GM19467 (cell line): Measurements from ENCODE around the gene GPR107.
"Not testable (repeated sequence)": the region's sequence is repeated elsewhere in the genome, so short reads cannot be mapped to it uniquely, and the experiment has no call there.

ENCODE experiments used
- ATAC-seq: cut with Tn5 transposase; IDR thresholded peaks from one replicate; pipeline ENCODE4 v1.9.1; 2021; ENCODE audit warnings: mild to moderate bottlenecking, moderate library complexity; ENCODE audit not compliant: unreplicated experiment

The GPR107 gene

GRCh38 chr9:130053504-130054324, at the start of gene GPR107:
Gene GPR107, plus strand, starts transcription at chr9:130053906. Its CDS starts 27 bp downstream, at chr9:130053933.
- peak; percentile 68 for ATAC-seq

- ATAC-seq = no peak
Measured at GRCh38 chr9:130003943-130004552, 49.7 kb upstream of the GPR107 start.

GRCh38 chr9:130006952-130007351, 46.8 kb upstream of the GPR107 start:
- ATAC-seq = not testable (repeated sequence)

DNA sequence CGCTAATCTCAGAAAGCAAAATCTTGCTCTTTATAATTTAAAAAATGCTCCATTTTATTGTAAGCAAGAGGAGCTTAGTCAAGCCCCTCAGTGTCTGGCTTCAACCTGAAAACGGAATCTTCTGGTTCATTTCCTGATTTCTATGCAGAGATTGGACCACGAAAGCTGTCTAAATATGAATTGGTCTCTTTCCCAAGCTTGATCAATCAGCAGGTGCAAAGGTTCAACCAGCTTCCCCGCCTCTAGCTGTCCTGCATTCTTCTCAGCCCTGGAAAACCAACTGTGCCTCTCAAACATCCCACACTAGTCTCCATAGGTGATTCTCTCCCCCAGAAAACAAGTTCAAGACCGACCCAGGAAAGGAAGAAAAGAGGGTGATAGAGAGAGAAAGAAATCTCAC, 45.2 kb upstream of the GPR107 start:
- ATAC-seq = no peak

DNA sequence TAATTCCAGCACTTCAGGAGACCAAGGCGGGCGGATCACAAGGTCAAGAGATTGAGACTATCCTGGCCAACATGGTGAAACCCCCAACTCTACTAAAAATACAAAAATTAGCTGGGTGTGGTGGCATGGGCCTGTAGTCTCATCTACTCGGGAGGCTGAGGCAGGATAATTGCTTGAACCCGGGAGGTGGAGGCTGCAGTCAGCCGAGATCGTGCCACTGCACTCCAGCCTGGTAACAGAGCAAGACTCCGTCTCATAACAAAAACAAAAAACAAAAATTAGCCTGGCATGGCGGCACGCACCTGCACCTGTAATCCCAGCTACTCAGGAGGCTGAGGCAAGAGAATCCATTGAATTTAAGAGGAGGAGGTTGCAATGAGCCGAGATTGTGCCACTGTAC, 44.2 kb upstream of the GPR107 start:
- ATAC-seq = not testable (repeated sequence)

GRCh38 chr9:130010151-130010988, 43.3 kb upstream of the GPR107 start:
- no peak for ATAC-seq

DNA sequence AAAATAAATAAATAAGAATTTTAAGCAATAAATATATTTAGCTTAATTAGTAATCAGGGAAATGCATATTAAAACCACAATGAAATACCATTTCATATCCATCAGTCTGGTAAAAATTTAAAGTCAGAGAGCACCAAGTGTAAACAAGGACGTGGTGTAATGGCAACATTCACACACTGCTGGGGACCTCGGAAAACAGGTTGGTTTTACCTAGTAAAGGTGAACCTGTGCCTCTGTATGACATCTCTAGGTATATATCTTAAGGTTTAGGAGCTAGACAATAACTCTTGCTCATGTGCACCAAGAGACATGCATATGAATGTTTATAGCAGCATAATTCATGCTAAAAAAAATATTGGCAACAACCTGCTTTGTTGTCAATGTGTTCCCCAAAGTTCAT, 40.4 kb upstream of the GPR107 start:
- ATAC-seq = no peak

- ATAC-seq = no peak
Measured at GRCh38 chr9:130015353-130016019, 38.2 kb upstream of the GPR107 start.

- ATAC-seq = no peak
Measured at GRCh38 chr9:130017076-130017475, 36.6 kb upstream of the GPR107 start.

DNA sequence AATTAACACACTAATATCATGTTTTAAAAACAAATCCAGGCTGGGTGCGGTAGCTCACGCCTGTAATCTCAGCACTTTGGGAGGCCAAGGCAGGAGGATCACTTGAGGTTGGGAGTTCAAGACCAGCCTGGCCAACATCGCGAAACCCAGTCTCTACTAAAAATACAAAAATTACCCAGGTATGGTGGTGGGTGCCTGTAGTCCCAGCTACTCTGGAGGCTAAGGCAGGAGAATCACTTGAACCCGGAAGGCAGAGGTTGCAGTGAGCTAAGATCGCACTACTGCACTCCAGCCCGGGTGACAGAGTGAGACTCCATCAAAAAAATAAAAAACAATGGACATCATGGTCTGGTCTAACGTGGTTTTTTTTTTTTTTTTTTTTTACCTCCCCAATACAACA, 36.2 kb upstream of the GPR107 start:
- not testable (repeated sequence) for ATAC-seq

DNA sequence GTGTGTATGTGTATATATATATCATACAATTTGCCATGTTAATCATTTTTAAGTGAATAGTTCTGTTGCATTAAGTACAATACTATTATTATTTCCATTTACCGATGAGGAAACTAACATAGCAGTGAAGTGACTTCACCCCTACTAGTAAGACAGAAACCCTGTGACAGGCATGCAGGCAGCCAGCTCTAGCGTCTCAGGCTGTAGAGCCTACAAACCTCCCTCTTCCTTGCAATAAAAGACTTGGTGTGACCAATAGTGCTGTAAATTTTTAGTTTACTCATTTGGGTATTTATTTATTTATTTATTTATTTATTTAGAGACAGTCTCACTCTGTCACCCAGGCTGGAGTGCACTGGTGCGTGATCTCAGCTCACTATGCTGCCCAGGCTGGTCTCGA, 35.4 kb upstream of the GPR107 start:
- ATAC-seq = no peak

DNA sequence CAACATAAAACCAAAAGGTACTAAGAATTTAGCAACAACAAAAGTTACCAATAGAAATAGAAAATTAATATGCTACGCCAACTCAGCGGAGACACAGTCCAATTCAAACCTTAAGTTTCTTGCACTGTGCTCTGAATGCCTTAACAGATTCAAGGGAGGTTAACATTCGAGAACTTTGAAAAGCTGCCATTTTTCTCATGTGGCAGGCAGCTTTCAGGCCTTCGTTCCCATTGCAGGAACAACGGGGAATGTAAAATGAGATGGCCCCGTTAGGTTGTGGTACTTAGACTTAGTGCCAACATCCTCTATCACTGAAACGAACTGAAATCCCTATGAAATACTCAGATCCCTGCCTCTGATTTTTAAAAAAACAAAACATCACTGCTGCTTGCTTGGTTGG, 33.1 kb upstream of the GPR107 start:
- ATAC-seq = no peak

DNA sequence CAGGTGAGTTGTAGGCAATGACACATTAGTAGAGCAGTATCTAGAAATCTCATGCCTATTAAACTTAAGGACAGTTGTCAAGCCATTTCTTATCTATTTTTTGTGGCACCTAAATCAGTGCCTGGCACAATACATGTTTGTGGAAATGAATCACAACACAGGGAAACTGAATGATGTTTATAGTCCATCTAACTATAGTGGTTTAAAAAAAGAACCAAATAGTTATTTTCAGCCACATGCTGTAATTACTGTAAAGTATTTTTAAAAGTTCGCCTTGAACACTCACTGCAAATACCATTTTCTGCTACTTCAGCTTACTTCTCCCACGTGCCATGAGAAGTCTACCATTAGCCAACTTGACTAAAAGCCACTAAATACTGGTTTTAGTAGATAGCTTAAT, 32.6 kb upstream of the GPR107 start:
- ATAC-seq = no peak

GRCh38 chr9:130021842-130022241, 31.9 kb upstream of the GPR107 start:
- ATAC-seq = not testable (repeated sequence)

DNA sequence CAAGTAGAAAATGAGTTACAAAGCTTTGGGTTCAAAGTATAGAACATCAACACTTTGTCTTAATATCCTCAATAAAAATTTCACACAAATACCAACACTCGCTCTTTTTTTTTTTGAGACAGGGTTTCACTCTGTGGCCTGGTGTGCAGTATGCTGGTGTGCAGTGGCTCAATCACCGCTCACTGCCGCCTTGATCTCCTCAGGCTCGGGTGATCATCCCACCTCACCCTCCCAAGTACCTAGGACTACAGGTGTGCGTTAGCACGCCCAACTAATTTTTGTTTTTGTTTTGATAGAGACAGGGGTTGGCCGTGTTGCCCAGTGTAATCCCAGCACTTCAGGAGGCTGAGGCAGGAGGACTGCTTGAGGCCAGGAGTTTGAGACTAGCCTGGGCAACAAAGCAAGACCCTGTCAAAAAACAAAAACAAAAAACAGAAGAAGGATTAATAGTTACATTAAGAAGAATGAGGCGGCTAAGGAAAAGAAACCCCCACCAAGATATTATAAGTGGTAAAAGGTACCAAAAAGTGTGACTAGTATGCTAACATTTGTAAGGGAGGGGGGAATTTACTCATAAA, 31.1 kb upstream of the GPR107 start:
- ATAC-seq = no peak

GRCh38 chr9:130023144-130023787, 30.4 kb upstream of the GPR107 start:
- no peak for ATAC-seq

DNA sequence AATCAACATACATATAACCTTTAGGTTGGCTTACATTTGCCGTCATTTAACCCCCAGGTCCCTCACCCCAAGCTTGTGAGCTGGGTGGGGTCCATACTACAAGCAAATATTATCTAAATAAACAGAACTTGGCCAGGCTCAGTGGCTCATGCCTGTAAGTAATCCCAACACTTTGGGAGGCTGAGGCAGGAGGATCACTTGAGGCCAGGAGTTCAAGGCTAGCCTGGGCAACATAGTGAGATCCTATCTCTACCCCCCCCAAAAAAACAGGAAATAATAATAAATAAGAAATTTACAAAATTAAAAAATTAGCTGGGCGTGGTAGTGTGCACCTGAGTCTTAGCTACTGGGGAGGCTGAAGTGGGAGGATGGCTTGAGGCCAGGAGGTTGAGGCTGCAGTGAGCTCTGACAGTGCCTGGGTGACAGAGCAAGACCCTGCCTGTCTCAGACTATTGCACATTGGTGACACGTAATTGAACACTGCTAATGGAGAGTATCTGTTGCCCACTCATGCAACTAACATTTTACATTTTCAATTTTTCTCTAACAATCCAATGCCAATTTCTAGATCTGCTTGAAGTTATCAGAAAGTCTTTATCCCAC, 29.6 kb upstream of the GPR107 start:
- no peak for ATAC-seq

DNA sequence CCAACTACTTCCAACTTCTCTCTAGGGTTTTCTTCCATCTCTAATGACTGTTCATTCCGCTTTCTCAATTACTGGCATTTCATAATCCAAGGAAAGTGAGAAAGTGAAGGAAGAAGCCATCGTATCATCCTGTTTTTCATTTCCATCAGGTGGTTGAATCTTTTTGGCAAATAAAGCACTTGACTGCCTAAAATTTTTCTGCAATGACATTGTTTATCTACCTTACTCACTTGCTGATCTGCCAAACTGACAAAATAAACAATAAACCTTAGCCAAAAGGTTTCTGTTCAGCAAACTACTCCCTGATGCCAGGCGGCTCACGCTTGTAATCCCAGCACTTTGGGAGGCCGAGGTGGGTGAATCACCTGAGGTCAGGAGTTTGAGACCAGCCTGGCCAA, 29.1 kb upstream of the GPR107 start:
- ATAC-seq = no peak

DNA sequence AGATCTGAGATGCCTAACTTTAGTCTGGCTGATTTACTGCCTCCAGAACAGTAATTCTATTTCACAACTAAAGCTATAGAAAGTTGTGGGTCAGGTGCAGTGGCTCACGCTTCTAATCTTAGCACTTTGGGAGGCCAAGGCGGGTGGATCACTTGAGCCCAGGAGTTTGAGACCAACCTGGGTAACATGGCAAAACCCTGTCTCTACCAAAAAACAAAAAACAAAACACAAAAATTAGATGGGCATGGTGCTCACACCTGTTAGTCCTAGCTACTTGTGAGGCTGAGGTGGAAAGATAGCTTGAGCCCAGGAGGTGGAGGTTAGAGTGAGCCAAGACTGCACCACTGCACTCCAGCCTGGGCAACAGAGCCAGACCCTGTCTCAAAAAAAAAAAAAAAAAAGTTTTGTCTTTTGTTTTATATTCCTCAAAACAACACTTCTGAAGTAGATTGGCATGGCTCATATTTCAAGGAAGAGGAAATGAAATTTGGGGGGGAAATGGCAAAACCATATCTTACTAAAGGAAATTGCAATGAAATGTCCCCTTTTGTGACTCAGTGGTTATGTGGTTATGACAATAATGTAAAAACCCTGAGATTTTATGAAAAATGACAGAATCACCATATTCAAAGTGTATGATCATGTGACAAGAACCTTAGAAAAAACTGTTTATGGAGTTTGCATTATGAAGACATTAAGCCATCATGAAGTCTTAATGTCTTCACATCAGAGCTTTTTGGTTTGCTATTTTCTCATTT, 26.9 kb upstream of the GPR107 start:
- ATAC-seq = no peak
